ENCODE measurements around the gene GLB1L. TPM values are rescaled to one million over a fixed set of nuclear protein-coding genes. Genes with fewer than 3 reads are reported as not detected.
A peak's percentile ranks its signal among the peaks of the same experiment; 100 is the strongest.

Gene GLB1L
- 5.2 to 6.4 TPM (median 6.1 TPM) in 3 replicates for total RNA-seq (2021)
- percentile 44 among the genes with signal in this experiment for Bru-seq, nascent RNA
- long read RNA-seq, experiment 1, partial matches to known transcripts: 2 of 6 reads
- long read RNA-seq, experiment 1, other reads (novel, unspliced or antisense): 1 of 6 reads
- long read RNA-seq, experiment 2, partial matches to known transcripts: 1 of 2 reads
- long read RNA-seq, experiment 2, other reads (novel, unspliced or antisense): 0 of 2 reads
- long read RNA-seq, experiment 3, partial matches to known transcripts: 0 of 2 reads
- long read RNA-seq, experiment 3, other reads (novel, unspliced or antisense): 1 of 2 reads

DNA sequence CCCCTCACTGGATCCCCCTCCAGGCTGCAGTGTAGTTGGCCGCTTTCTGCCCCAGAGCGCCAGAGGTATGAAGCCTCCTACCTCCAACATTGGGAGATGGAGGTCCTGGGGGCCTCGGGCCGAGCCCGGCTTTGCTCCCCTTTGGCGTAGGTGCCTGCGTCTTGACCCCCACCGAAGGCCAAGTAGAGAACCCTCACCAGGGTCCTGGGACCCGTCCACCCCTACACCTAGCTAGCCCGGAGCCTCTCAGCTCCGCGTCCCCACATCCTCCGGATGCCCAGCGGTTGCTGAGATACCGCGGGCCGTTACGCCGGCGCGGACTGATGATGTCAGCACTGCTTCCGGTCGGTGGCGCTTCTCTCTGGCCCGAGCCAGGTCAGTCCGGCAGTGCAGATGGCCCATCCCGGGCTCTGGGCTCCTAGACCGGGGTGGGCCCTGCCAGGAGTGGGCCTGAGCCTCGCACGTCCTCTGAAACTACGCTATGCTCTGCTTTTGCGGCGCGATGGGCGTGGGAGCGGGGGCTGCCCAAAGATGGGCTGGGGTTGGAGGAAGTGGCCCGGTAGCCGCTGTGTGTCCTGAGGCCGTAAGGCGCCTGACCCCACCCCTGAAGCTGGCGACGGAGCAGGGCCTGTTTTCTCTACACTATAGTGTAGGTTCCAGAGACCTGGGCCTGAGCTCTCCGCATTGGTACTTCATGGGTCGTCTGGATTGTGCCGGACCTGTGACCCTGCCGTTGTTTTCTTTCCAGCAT, at the start of gene GLB1L, which contains the start of gene STK16:
Gene GLB1L (minus strand): TSS at position 297 of the 751 bp plus-strand sequence. CDS start 1,871 bp downstream, outside the sequence.
Gene STK16 (plus strand): TSS at position 332 of the 751 bp plus-strand sequence. CDS start 521 bp downstream, outside the sequence.
- Mint-ChIP-seq H3K27me3 (ENCODE audit: low read depth) (no peaks in the 10 kb centered on the region), H3K4me1 (peaks cover 22% of the 10 kb centered on the region), H3K4me3 (peak within 1 kb of the TSS; percentile 93), H3K36me3 (peaks cover 8% of the 10 kb centered on the region; the same call in 1 of the 2 replicates), H3K27ac (peak within 1 kb of the TSS; percentile 96), H3K9me3 (no peaks in the 10 kb centered on the region)
- ATAC-seq: peak; percentile 84
- peak; percentile 96 for DNase-seq (ENCODE audit: low spot score)
- POLR2A ChIA-PET: interaction anchor here (0.9 to 1.8 kb wide), 9 partner anchors 9 to 142 kb away, joined by 3 to 14 read pairs (median 6); partner anchors contain the start of genes ABCB6, ANKZF1, ATG9A and DNAJB2
- CTCF ChIA-PET: interaction anchor here (0.6 to 1.7 kb wide), 16 partner anchors 9 to 285 kb away, joined by 3 to 20 read pairs (median 4); partner anchors contain the start of genes CNPPD1, DNAJB2 and ZFAND2B
- TF ChIP-seq SOX15 (CRISPR knock-in tag; IDR thresholded peaks at IDR 0.05) (no peak), MXD4 (CRISPR knock-in tag; IDR thresholded peaks at IDR 0.05; ENCODE audit: borderline replicate concordance) (no peak), ATF1 (CRISPR knock-in tag; IDR thresholded peaks at IDR 0.05) (no peak), FOXJ3 (CRISPR knock-in tag; IDR thresholded peaks at IDR 0.05; ENCODE audit: borderline replicate concordance) (no peak), TEAD1 (CRISPR knock-in tag; IDR thresholded peaks at IDR 0.05) (peak; percentile 81; the same call in 1 of the 2 replicates), MYBL2 (CRISPR knock-in tag; IDR thresholded peaks at IDR 0.05) (peak; percentile 92; the same call in 1 of the 2 replicates), TCF7 (CRISPR knock-in tag; IDR thresholded peaks at IDR 0.05; ENCODE audit: low read depth) (no peak), ZNF138 (CRISPR knock-in tag; conservative IDR thresholded peaks at IDR 0.05) (no peak), ZNF263 (CRISPR knock-in tag; IDR thresholded peaks at IDR 0.05; ENCODE audit: low read depth) (no peak), NFATC4 (CRISPR knock-in tag; IDR thresholded peaks at IDR 0.05) (no peak), ZNF423 (CRISPR knock-in tag; IDR thresholded peaks at IDR 0.05) (no peak), IRF2 (CRISPR knock-in tag; IDR thresholded peaks at IDR 0.05; ENCODE audit: borderline replicate concordance, low read depth) (no peak), ESRRA (CRISPR knock-in tag; IDR thresholded peaks at IDR 0.05; ENCODE audit: borderline replicate concordance) (0 out of 2 replicates have a peak, but pooled peaks have one; percentile 53)
- TF ChIP-seq, protein P1, sequence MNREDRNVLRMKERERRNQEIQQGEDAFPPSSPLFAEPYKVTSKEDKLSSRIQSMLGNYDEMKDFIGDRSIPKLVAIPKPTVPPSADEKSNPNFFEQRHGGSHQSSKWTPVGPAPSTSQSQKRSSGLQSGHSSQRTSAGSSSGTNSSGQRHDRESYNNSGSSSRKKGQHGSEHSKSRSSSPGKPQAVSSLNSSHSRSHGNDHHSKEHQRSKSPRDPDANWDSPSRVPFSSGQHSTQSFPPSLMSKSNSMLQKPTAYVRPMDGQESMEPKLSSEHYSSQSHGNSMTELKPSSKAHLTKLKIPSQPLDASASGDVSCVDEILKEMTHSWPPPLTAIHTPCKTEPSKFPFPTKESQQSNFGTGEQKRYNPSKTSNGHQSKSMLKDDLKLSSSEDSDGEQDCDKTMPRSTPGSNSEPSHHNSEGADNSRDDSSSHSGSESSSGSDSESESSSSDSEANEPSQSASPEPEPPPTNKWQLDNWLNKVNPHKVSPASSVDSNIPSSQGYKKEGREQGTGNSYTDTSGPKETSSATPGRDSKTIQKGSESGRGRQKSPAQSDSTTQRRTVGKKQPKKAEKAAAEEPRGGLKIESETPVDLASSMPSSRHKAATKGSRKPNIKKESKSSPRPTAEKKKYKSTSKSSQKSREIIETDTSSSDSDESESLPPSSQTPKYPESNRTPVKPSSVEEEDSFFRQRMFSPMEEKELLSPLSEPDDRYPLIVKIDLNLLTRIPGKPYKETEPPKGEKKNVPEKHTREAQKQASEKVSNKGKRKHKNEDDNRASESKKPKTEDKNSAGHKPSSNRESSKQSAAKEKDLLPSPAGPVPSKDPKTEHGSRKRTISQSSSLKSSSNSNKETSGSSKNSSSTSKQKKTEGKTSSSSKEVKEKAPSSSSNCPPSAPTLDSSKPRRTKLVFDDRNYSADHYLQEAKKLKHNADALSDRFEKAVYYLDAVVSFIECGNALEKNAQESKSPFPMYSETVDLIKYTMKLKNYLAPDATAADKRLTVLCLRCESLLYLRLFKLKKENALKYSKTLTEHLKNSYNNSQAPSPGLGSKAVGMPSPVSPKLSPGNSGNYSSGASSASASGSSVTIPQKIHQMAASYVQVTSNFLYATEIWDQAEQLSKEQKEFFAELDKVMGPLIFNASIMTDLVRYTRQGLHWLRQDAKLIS (CRISPR knock-in tag; IDR thresholded peaks at IDR 0.05; ENCODE audit: borderline replicate concordance): peak; percentile 23; the same call in 1 of the 2 replicates
- TF ChIP-seq, protein P2, sequence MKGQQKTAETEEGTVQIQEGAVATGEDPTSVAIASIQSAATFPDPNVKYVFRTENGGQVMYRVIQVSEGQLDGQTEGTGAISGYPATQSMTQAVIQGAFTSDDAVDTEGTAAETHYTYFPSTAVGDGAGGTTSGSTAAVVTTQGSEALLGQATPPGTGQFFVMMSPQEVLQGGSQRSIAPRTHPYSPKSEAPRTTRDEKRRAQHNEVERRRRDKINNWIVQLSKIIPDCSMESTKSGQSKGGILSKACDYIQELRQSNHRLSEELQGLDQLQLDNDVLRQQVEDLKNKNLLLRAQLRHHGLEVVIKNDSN (CRISPR knock-in tag; IDR thresholded peaks at IDR 0.05): 0 out of 2 replicates have a peak, but pooled peaks have one; percentile 31
- TF ChIP-seq, protein P3, sequence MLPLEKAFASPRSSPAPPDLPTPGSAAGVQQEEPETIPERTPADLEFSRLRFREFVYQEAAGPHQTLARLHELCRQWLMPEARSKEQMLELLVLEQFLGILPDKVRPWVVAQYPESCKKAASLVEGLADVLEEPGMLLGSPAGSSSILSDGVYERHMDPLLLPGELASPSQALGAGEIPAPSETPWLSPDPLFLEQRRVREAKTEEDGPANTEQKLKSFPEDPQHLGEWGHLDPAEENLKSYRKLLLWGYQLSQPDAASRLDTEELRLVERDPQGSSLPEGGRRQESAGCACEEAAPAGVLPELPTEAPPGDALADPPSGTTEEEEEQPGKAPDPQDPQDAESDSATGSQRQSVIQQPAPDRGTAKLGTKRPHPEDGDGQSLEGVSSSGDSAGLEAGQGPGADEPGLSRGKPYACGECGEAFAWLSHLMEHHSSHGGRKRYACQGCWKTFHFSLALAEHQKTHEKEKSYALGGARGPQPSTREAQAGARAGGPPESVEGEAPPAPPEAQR (CRISPR knock-in tag; IDR thresholded peaks at IDR 0.05): no peak
- TF ChIP-seq, protein P4, sequence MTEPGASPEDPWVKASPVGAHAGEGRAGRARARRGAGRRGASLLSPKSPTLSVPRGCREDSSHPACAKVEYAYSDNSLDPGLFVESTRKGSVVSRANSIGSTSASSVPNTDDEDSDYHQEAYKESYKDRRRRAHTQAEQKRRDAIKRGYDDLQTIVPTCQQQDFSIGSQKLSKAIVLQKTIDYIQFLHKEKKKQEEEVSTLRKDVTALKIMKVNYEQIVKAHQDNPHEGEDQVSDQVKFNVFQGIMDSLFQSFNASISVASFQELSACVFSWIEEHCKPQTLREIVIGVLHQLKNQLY (CRISPR knock-in tag; IDR thresholded peaks at IDR 0.05): no peak
- TF ChIP-seq, protein P5, sequence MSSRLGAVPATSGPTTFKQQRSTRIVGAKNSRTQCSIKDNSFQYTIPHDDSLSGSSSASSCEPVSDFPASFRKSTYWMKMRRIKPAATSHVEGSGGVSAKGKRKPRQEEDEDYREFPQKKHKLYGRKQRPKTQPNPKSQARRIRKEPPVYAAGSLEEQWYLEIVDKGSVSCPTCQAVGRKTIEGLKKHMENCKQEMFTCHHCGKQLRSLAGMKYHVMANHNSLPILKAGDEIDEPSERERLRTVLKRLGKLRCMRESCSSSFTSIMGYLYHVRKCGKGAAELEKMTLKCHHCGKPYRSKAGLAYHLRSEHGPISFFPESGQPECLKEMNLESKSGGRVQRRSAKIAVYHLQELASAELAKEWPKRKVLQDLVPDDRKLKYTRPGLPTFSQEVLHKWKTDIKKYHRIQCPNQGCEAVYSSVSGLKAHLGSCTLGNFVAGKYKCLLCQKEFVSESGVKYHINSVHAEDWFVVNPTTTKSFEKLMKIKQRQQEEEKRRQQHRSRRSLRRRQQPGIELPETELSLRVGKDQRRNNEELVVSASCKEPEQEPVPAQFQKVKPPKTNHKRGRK (CRISPR knock-in tag; IDR thresholded peaks at IDR 0.05; ENCODE audit: borderline replicate concordance): no peak
- TF ChIP-seq, protein P6, sequence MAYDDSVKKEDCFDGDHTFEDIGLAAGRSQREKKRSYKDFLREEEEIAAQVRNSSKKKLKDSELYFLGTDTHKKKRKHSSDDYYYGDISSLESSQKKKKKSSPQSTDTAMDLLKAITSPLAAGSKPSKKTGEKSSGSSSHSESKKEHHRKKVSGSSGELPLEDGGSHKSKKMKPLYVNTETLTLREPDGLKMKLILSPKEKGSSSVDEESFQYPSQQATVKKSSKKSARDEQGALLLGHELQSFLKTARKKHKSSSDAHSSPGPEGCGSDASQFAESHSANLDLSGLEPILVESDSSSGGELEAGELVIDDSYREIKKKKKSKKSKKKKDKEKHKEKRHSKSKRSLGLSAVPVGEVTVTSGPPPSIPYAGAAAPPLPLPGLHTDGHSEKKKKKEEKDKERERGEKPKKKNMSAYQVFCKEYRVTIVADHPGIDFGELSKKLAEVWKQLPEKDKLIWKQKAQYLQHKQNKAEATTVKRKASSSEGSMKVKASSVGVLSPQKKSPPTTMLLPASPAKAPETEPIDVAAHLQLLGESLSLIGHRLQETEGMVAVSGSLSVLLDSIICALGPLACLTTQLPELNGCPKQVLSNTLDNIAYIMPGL (CRISPR knock-in tag; IDR thresholded peaks at IDR 0.05): peak; percentile 63
- TF ChIP-seq, protein P7, sequence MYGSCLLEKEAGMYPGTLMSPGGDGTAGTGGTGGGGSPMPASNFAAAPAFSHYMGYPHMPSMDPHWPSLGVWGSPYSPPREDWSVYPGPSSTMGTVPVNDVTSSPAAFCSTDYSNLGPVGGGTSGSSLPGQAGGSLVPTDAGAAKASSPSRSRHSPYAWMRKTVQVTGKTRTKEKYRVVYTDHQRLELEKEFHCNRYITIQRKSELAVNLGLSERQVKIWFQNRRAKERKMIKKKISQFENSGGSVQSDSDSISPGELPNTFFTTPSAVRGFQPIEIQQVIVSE (CRISPR knock-in tag; IDR thresholded peaks at IDR 0.05; ENCODE audit: borderline replicate concordance): no peak
- TF ChIP-seq, protein P8, sequence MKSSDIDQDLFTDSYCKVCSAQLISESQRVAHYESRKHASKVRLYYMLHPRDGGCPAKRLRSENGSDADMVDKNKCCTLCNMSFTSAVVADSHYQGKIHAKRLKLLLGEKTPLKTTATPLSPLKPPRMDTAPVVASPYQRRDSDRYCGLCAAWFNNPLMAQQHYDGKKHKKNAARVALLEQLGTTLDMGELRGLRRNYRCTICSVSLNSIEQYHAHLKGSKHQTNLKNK (CRISPR knock-in tag; IDR thresholded peaks at IDR 0.05): no peak

Data from WTC11 (cell line).